G401 (cell line): ENCODE data around the gene WTIP. TPM values are rescaled to one million over a fixed set of nuclear protein-coding genes. Genes with fewer than 3 reads are reported as not detected.
"Not testable (repeated sequence)": the region's sequence is repeated elsewhere in the genome, so short reads cannot be mapped to it uniquely, and the experiment has no call there.

Source experiments
- DNase-seq: peaks from one replicate; pipeline ENCODE4 v3.0.0-alpha.2; 2015; ENCODE audit warnings: low spot score
- in situ Hi-C: cut with HindIII; loops from 2 replicates; pipeline ENCODE4 v1.10.0; 2016; ENCODE audit warnings: low sequenced_read_pairs, mixed read lengths
- total RNA-seq: library from RNA; depleted of rRNA; stranded (reverse); fragments of >200 nt; shearing (Covaris generic); gene quantifications from 2 replicates; pipeline ENCODE4 v1.2.3, GENCODE V29; 2014; rRNA removed

Gene WTIP
- 103 TPM in 2 replicates for total RNA-seq

GRCh38 chr19:34480971-34481841, at the start of gene WTIP:
Gene WTIP (plus strand): TSS chr19:34481758. CDS start chr19:34481975, 217 bp downstream.
- in situ Hi-C loops = no loop called here
- DNase-seq = peak; percentile 41

DNA sequence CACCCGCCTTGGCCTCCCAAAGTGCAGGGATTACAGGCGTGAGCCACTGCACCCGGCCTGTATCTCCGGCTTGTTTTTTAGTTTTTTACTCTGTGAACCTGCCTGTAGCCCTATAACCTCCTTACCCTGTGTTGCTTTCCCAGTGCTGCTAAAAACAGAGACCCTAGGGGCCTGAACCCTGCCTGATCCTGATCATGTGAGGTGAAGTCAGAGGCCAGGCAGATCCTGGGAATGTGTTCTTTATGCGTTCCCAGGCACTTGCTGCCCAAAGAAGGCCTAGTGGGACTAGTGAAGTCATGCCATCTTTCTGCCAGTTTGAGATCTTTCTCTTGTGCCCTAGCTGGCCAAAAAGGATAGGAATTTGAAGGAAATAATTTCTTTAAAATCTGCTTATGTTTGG, 48.8 kb upstream of the WTIP start:
- DNase-seq = no peak
- in situ Hi-C loops = no loop called here

DNA sequence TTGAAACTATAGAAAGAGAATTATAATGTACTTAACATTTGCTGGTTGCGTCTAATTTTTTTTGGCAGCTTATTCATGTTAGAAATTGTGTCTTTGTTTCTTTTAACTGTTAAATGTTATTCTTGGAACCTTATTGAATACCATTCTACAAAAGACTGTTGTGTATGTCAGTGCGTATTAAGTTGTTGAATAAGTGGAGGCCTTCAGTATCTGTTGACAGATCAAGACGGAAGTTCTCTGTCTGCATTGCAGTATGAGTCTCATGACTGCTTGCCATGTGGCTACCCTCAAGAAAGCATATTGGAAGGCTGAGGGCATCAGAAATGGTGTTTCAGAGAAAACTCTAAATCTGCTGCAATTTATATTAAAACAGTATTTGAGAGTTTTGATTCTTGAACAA, 44.8 kb upstream of the WTIP start:
- in situ Hi-C loops = no loop called here

DNA sequence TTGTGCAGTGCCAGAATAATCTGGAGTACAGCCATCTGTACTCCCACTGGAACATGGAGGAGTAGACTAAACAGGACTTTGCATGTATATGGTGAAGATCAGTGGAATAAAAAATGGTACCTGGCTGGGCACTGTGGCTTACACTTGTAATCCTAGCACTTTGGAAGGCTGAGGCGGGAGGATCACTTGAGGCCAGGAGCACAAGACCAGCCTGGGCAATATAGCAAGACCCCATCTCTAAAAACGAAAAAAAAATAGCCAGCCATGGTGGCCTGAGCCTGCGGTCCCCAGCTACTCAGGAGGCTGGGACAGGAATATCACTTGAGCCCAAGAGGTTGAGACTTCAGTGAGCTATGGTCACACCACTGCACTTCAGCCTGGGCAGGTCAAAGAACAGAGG, 33.4 kb upstream of the WTIP start:
- no peak for DNase-seq
- in situ Hi-C loops = no loop called here

More for the DNA sequence above, 44.8 kb upstream of the WTIP start:
- DNase-seq = no peak

- in situ Hi-C loops = no loop called here
- DNase-seq = no peak
Observed at GRCh38 chr19:34452723-34453122, 28.8 kb upstream of the WTIP start.

DNA sequence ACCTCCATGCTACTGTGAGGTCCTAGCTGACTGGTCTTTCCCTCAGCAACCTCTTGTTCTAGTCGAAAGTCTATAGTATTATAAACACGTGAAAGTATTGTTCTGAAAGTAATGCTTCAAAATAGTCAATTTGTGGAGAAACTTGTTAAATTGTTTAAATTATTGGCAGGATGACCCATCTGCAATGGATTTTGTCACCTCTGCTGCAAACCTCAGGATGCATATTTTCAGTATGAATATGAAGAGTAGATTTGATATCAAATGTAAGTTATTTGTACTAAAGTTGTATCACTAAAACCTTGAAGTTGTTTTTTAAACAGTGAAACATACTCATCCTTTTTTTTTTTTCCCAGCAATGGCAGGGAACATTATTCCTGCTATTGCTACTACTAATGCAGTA, 27.5 kb upstream of the WTIP start:
- no peak for DNase-seq
- in situ Hi-C loops = no loop called here

DNA sequence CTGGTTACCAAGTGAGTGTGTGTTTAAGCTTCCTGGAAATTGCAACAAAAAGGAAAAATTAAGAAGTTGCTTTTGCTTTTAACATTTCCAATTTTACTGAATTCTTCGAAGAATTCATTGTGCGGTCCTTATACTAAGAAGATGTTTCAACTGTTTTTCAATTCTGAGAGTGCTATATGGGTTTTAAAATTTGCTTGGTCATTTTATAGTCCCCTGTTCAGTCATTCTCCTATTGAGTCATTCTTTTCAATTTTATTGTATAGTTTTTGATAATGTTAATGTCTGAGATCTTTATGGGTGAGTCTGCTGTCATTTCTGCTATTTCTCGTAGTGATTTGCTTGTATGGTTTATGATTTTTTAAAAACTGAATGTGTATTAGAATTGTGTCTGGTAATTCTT, 26.9 kb upstream of the WTIP start:
- DNase-seq = no peak
- in situ Hi-C loops = no loop called here

DNA sequence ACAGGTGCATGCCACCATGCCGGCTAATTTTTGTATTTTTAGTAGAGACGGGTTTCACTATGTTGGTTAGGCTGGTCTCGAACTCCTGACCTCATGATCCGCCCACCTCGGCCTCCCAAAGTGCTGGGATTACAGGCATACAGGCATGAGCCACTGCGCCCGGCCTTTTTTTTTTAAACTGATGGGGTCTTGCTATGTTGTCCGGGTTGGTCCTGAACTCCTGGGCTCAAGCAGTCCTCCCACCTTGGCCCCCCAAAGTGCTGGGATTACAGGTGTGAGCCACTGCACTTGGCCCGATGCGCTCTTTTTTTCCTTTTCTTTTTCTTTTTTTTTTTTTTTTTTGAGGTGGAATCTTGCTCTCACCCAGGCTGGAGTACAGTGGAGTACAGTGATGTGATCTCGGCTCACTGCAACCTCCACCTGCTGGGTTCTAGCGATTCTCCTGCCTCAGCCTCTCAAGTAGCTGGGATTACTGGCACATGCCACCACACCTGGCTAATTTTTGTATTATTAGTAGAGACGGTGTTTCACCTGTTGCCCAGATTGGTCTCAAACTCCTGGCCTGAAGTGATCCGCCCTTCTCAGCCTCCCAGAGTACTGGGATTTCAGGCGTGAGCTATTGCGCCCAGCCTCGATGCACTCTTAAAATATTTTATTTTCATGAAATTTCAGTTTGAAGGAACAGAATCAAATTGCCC, 25.6 kb upstream of the WTIP start:
- in situ Hi-C loops, DNase-seq: not testable (repeated sequence)

- in situ Hi-C loops = no loop called here
- DNase-seq = no peak
Observed at GRCh38 chr19:34457446-34457845, 24.1 kb upstream of the WTIP start.

DNA sequence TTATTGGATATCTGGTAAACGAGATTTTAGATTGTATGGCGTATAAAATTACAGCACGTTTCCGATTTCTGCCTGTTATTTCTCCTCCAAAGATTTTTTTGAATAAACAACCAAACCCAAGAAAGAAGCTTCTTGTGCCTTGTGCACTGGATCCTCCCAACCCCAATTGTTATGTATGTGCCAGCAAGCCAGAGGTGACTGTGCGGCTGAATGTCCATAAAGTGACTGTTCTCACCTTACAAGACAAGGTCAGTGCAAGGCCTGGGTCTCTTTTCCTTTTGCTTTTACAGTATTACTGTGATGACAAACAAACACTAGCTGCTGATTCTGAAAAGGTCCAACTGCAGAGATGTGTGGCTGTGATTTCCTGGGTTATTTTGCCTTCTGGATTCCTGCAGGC, 22.9 kb upstream of the WTIP start:
- no peak for DNase-seq
- in situ Hi-C loops = no loop called here

GRCh38 chr19:34459614-34460013, 21.9 kb upstream of the WTIP start:
- in situ Hi-C loops = no loop called here
- DNase-seq = no peak

DNA sequence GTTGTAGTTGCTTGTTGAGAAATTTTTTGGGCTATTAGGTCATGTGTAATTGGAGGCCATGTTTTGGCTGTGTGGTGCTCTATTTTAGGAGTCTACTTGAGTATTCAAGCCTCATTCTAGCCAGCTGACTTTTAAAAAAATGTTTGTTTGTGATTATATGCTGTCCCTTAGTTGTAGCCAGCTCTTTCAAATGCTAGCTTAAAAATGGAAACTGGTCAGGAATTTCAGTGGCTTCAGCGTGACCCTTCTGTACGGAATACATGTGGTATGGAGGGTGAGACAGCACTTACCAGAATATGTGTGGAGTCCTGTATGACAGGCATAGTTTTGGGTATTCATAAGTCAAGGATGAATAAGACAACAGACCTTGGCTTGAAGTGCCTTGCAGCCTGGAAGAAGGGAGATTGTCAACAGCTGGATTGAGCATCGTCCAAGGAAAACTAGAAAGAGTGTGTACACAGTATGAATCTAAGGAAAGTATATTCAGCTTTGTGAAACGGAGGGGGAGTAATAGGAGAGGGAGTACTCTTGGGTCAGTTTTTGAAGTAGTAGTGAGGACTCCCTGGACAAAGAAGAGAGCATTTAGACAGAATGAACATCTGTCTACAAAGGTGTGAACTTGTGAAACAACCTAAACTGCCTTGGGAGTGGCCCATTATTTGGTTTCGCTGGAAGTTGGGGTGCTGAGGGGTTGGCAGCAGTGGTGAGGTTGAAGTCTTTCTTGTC, 20.0 kb upstream of the WTIP start:
- in situ Hi-C loops = no loop called here
- DNase-seq = no peak

DNA sequence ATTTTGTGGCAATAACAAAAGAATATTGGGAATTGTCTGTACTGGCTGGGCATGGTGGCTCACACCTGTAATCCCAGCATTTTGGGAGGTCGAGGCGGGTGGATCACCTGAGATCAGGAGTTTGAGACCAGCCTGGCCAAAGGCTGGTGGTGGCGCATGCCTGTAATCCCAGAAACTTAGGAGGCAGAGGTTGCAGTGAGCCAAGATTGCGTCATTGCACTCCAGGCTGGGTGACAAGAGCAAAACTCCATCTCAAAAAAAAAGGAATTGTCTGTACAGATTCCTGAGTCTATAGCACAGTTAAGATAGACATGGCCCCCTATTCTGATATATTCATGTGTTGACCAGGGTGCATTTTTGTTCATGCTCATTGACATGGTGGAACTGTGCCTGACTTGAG, 16.8 kb upstream of the WTIP start:
- DNase-seq, in situ Hi-C loops: not testable (repeated sequence)

GRCh38 chr19:34468409-34468808, 13.1 kb upstream of the WTIP start:
- DNase-seq = no peak
- in situ Hi-C loops = no loop called here

- DNase-seq, in situ Hi-C loops: not testable (repeated sequence)
Observed at GRCh38 chr19:34469026-34469425, 12.5 kb upstream of the WTIP start.

- in situ Hi-C loops = no loop called here
- no peak for DNase-seq
Observed at GRCh38 chr19:34471906-34472700, 9.5 kb upstream of the WTIP start.

GRCh38 chr19:34474233-34474989, 7.1 kb upstream of the WTIP start:
- no peak for DNase-seq
- in situ Hi-C loops = no loop called here
